Panc1 (cell line): ENCODE data around the gene PRPF40A.

Experiments used
- POLR2AphosphoS5 ChIP-seq: IDR thresholded peaks from 2 replicates; pipeline ENCODE4 v1.6.1; 2012; ENCODE audit warnings: mild to moderate bottlenecking, low read depth, low read length, moderate library complexity
- TF ChIP-seq, protein P1 (sequence below): fragments of 450-650 bp; IDR thresholded peaks from 2 replicates; pipeline ENCODE4 v1.5.1; 2017; ENCODE audit warnings: mild to moderate bottlenecking

DNA sequence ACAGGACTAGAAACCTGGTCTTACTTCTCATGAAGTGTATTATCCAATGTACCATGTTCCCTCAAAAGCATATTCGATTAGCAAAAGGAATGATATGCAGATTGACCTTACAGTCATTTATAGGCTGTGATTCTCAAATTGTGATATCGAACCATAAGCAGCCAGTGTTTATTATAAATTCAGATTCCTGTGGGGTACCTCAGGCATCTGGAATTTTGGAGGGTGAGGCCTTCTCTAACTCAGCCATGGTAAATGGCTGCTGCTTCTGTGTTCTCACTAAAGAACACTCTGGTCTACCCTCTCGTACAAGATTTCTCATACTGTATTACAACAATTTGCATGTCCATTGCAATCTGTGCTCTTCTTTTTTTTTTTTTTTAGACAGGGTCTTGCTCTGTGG lies 84.5 kb downstream of the PRPF40A start:
- TF ChIP-seq, protein P1, sequence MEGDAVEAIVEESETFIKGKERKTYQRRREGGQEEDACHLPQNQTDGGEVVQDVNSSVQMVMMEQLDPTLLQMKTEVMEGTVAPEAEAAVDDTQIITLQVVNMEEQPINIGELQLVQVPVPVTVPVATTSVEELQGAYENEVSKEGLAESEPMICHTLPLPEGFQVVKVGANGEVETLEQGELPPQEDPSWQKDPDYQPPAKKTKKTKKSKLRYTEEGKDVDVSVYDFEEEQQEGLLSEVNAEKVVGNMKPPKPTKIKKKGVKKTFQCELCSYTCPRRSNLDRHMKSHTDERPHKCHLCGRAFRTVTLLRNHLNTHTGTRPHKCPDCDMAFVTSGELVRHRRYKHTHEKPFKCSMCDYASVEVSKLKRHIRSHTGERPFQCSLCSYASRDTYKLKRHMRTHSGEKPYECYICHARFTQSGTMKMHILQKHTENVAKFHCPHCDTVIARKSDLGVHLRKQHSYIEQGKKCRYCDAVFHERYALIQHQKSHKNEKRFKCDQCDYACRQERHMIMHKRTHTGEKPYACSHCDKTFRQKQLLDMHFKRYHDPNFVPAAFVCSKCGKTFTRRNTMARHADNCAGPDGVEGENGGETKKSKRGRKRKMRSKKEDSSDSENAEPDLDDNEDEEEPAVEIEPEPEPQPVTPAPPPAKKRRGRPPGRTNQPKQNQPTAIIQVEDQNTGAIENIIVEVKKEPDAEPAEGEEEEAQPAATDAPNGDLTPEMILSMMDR, result no peak
- no peak for TF ChIP-seq POLR2AphosphoS5
